Activated B cell treated with CpG ODN at 0.5 μM for 24 hours (primary cell): ENCODE data around the gene PDZD7. TPM values are rescaled to one million over a fixed set of nuclear protein-coding genes. Genes with fewer than 3 reads are reported as not detected.

Experiments
- ATAC-seq: fragments of 200-7000 bp; cut with Tn5 transposase; one replicate; pipeline ENCODE4 v1.10.0; 2021; ENCODE audit warnings: low read depth, mild to moderate bottlenecking, moderate library complexity
- CTCF ChIA-PET: fragments of 350-600 bp; sonication (Branson Sonifier 250); formaldehyde crosslinking; loops from one replicate; lab custom pipeline; 2021; ENCODE audit warnings: antibody characterized with exemption; lab: Charles Lee
- POLR2A ChIA-PET: fragments of 350-600 bp; sonication (Branson Sonifier 250); formaldehyde crosslinking; loops from one replicate; lab custom pipeline; 2021; ENCODE audit warnings: antibody characterized with exemption; lab: Charles Lee
- DNase-seq: peaks from one replicate; pipeline ENCODE4 v3.0.0; 2022
- H3K27ac Mint-ChIP-seq: one replicate; pipeline ENCODE4 v1.8.0; 2020; ENCODE audit warnings: mixed read lengths
- H3K27me3 Mint-ChIP-seq: one replicate; pipeline ENCODE4 v1.8.0; 2021; ENCODE audit warnings: mixed read lengths
- H3K36me3 Mint-ChIP-seq: one replicate; pipeline ENCODE4 v1.8.0; 2021; ENCODE audit warnings: low read depth, mixed read lengths
- H3K4me1 Mint-ChIP-seq: one replicate; pipeline ENCODE4 v1.8.0; 2021; ENCODE audit warnings: mixed read lengths
- H3K4me3 Mint-ChIP-seq: one replicate; pipeline ENCODE4 v1.8.0; 2020; ENCODE audit warnings: mild to moderate bottlenecking, mixed read lengths
- H3K9me3 Mint-ChIP-seq: one replicate; pipeline ENCODE4 v1.8.0; 2020; ENCODE audit warnings: mixed read lengths
- intact Hi-C: fragments of 100-400 bp; cut with micrococcal nuclease; formaldehyde crosslinking; loops from one replicate; pipeline ENCODE4 v1.15.1; 2024
- total RNA-seq: library from RNA; stranded (reverse); gene quantifications from 2 replicates; pipeline ENCODE4 v1.2.3, GENCODE V29; 2022
- TF ChIP-seq, protein P1 (sequence below): fragments of 200-600 bp; IDR thresholded peaks from one replicate; pipeline ENCODE4 v1.8.0; 2022; ENCODE audit warnings: antibody characterized with exemption, mild to moderate bottlenecking

The PDZD7 gene
- total RNA-seq, 1 donor from 2014 or later: 0.11 TPM

DNA sequence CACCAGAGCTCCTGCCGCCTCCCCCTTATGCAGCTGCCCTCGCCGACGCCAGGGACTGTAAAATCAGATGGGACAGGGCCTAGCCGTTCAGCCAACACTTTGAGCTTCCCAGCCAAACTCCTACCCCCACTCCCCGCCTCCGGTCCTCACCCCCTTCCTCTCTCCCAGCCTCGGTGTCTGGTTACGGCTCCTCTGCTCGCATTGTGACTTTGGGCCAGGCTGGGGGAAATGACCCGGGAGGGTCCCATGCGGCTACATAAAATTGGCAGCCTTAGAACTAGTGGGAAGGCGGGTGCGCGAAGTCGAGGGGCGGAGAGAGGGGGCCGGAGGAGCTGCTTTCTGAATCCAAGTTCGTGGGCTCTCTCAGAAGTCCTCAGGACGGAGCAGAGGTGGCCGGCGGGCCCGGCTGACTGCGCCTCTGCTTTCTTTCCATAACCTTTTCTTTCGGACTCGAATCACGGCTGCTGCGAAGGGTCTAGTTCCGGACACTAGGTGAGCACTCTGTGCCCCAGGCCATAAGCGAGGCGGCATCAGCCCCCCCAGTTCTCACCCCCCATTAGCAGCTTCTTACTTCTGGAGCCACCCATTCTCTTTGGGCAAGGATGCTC, 30.8 kb upstream of the PDZD7 start, which contains the start of gene KAZALD1:
KAZALD1 (plus strand) TSS at position 366 of the 608 bp plus-strand sequence. CDS start 604 bp downstream, outside the sequence.
- CTCF ChIA-PET: interaction anchor here (1.5 to 7.5 kb wide), 6 partner anchors 11 to 80 kb away, joined by 3 to 71 read pairs (median 17); partner anchors contain the start of genes PDZD7 and SFXN3
- TF ChIP-seq, protein P1, sequence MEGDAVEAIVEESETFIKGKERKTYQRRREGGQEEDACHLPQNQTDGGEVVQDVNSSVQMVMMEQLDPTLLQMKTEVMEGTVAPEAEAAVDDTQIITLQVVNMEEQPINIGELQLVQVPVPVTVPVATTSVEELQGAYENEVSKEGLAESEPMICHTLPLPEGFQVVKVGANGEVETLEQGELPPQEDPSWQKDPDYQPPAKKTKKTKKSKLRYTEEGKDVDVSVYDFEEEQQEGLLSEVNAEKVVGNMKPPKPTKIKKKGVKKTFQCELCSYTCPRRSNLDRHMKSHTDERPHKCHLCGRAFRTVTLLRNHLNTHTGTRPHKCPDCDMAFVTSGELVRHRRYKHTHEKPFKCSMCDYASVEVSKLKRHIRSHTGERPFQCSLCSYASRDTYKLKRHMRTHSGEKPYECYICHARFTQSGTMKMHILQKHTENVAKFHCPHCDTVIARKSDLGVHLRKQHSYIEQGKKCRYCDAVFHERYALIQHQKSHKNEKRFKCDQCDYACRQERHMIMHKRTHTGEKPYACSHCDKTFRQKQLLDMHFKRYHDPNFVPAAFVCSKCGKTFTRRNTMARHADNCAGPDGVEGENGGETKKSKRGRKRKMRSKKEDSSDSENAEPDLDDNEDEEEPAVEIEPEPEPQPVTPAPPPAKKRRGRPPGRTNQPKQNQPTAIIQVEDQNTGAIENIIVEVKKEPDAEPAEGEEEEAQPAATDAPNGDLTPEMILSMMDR: no peak
- H3K36me3 Mint-ChIP-seq: peaks cover 5% of the 10 kb centered on the region
- no peak for DNase-seq
- peak within 1 kb of the TSS; percentile 95 for H3K27ac Mint-ChIP-seq
- H3K27me3 Mint-ChIP-seq: peaks cover 8% of the 10 kb centered on the region
- H3K9me3 Mint-ChIP-seq: no peaks in the 10 kb centered on the region
- ATAC-seq: no peak
- intact Hi-C loops: loop anchor here (2.0 to 10.0 kb wide), 5 partner anchors 65 to 1583 kb away; partner anchors contain the start of genes BTRC and TRIM8
- H3K4me3 Mint-ChIP-seq: peak within 1 kb of the TSS; percentile 98
- peaks cover 45% of the 10 kb centered on the region for H3K4me1 Mint-ChIP-seq
- POLR2A ChIA-PET: interaction anchor here (0.6 to 2.4 kb wide), 9 partner anchors 8 to 526 kb away, joined by 4 to 24 read pairs (median 6); partner anchors contain the start of genes HIF1AN, PDZD7 and SFXN3

DNA sequence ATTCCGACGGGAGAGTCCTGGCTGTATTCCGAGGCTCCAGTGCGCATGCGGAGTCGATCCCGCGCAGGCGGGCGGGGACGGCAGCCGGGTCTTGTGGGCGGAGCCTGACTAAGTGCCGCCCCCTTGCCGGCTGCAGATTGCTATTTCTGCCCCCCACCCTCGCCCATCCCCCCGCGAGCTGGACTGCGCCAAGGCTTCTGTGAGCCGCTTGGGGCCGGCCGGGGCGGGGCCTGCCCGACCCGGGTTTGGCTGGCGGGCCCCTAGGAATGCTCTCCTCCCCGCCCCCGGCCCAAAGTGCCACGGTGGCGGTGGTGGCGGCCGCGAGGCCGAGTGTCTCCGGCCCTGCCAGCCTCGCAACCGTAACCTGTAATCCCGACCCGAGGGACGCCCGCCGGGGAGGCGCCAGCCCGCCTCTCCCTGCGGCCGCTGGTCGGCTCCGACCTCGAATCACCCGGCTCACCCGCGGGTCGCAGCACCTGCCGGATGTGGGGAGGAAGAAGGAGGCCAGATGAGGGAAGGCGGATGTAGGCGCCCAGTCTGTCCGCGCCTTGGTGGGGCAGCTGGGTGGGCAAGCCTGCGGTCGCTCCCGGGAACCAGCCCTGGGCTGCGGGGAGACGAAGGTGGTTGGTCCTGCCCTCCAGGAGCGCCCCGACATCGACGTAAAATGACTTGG, 30.2 kb upstream of the PDZD7 start:
- H3K4me3 Mint-ChIP-seq: peak overlapping the region; percentile 98
- ATAC-seq: peak; percentile 74
- ChIA-PET POLR2A (interaction anchor here (0.6 to 2.4 kb wide), 8 partner anchors 9 to 525 kb away, joined by 4 to 24 read pairs (median 8); partner anchors contain the start of genes HIF1AN, PDZD7 and SFXN3), CTCF (interaction anchor here (1.3 to 7.5 kb wide), 8 partner anchors 8 to 81 kb away, joined by 3 to 71 read pairs (median 12); partner anchors contain the start of genes PDZD7 and SFXN3)
- H3K27me3 Mint-ChIP-seq: peaks cover 8% of the 10 kb centered on the region
- peak; percentile 97 for DNase-seq
- H3K36me3 Mint-ChIP-seq: peaks cover 5% of the 10 kb centered on the region
- intact Hi-C loops: loop anchor here (1.0 to 10.0 kb wide), 10 partner anchors 7 to 1584 kb away; partner anchors contain the start of genes BTRC, PDZD7, SFXN3 and TRIM8
- no peaks in the 10 kb centered on the region for H3K9me3 Mint-ChIP-seq
- TF ChIP-seq, protein P1: no peak
- peaks cover 38% of the 10 kb centered on the region for H3K4me1 Mint-ChIP-seq
- peak overlapping the region; percentile 95 for H3K27ac Mint-ChIP-seq

DNA sequence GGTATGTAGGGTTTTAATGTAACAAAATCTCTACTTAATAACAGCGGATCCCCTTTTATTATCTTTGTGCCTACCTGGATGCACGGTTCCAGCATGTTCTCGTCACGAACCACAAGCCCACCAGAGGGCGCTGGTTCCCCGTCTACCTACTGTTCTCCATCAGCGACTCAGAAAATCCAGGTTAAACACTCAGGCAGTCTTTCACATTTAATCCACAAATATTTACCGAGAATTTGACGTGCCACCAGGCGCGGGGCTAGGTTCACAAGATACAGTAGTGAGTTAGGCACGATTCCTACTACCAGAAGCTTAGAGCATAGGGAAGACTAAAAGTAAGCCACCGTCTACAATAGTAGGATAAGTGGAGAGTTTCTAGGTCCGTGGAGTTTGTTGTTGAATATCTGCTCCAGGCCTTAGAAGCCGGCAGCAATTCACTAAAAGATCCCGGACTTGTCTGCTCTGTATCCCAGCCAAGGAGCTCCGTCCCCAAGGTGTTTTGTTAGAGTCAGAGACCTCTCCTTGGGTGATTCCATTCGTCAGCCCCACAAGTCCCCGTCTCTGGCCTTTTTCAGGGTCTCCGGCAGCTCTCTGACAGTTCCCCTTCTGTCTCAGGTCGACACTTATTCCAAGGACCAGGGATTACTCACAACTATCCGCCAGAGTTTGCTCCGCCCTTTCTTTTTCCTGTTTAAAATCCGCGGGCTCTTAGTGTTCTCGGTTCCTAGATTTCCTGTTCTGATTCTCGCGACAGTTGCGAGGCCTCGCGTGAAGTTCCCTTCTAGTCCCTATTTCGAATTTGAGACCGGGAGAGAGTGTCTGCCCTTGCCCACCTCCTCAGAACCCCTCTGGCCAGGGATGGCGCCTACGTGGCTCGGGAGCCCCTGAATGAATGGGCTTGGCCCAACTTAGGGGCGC, 29.4 kb upstream of the PDZD7 start:
- CTCF ChIA-PET: interaction anchor here (0.7 to 7.5 kb wide), 9 partner anchors 9 to 82 kb away, joined by 3 to 71 read pairs (median 8); partner anchors contain the start of genes PDZD7 and SFXN3
- H3K36me3 Mint-ChIP-seq: peaks cover 5% of the 10 kb centered on the region
- no peaks in the 10 kb centered on the region for H3K9me3 Mint-ChIP-seq
- DNase-seq (peak; percentile 79), ATAC-seq (peak; percentile 65)
- H3K4me1 Mint-ChIP-seq: peaks cover 34% of the 10 kb centered on the region
- intact Hi-C loops: loop anchor here (1.0 to 10.0 kb wide), 10 partner anchors 8 to 1585 kb away; partner anchors contain the start of genes BTRC, PDZD7, SFXN3 and TRIM8
- H3K27me3 Mint-ChIP-seq: peaks cover 6% of the 10 kb centered on the region
- TF ChIP-seq, protein P1: peak; percentile 62
- peak overlapping the region; percentile 98 for H3K4me3 Mint-ChIP-seq
- POLR2A ChIA-PET: interaction anchor here (0.6 to 2.4 kb wide), 6 partner anchors 9 to 687 kb away, joined by 3 to 24 read pairs (median 8); partner anchors contain the start of genes PDZD7 and SFXN3
- H3K27ac Mint-ChIP-seq: peak overlapping the region; percentile 95

DNA sequence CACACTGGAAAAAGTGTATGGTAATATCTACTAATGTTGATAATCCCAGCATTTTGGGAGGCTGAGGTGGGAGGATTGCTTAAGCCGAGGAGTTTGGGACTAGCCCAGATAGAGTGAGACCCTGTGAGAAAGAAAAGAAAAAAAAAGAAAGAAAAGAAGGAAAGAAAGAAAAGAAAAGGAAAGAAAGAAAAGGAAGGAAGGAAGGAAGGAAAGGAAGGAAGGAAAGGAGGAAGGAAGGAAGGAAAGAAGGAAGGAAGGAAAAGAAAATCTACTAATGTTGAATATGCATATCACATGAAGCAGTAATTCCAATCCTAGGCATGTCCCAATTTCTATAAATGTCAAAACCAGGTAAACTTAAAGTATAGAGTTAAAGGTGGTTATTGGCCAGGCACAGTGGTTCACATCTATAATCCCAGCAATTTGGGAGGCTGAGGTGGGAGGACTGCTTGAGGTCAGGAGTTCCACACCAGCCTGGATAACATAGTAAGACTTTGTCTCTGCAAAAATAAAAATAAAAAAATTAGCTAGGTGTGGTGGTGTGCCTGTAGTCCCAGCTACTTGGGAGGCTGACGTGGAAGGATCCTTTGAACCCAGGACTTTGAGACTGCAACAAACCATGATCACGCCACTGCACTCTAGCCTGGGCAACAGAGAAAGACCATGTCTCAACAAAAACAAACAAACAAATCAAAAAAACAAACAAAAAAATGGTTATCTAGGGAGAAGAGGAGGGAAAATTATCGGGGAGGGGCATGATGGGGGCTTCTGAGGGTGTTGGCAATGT, 25.6 kb upstream of the PDZD7 start:
- ChIA-PET CTCF (interaction anchor here (1.5 to 2.0 kb wide), 3 partner anchors 10 to 86 kb away, joined by 4 to 10 read pairs (median 10); no protein-coding TSS in a partner anchor), POLR2A (no interaction called here)
- TF ChIP-seq, protein P1: no peak
- Mint-ChIP-seq H3K36me3 (peaks cover 5% of the 10 kb centered on the region), H3K27ac (no peak overlapping the region), H3K27me3 (no peaks in the 10 kb centered on the region), H3K4me3 (no peak overlapping the region), H3K4me1 (peaks cover 11% of the 10 kb centered on the region), H3K9me3 (no peaks in the 10 kb centered on the region)
- ATAC-seq (no peak), DNase-seq (no peak)
- intact Hi-C loops: no loop called here
